Body of pancreas (tissue), 4 donors: Measurements from ENCODE around the gene SERPINA5.
A peak's percentile ranks its signal among the peaks of the same experiment; 100 is the strongest.

Experiments
- CTCF ChIP-seq, 7 experiments: fragments of 450-650 bp in 4 of 7; fragments of 200-600 bp in 3 of 7; sonication (generic) in 3 of 7; IDR thresholded peaks; one replicate each; pipeline ENCODE4 v1.5.1; 2016 to 2019; ENCODE audit warnings: antibody characterized with exemption in 7 of 7
- POLR2A ChIP-seq, 3 donors: fragments of 450-650 bp; IDR thresholded peaks; one replicate each; pipeline ENCODE4 v1.6.1; 2016; ENCODE audit warnings: antibody characterized with exemption in 3 of 3, mild to moderate bottlenecking in 2 of 3

DNA sequence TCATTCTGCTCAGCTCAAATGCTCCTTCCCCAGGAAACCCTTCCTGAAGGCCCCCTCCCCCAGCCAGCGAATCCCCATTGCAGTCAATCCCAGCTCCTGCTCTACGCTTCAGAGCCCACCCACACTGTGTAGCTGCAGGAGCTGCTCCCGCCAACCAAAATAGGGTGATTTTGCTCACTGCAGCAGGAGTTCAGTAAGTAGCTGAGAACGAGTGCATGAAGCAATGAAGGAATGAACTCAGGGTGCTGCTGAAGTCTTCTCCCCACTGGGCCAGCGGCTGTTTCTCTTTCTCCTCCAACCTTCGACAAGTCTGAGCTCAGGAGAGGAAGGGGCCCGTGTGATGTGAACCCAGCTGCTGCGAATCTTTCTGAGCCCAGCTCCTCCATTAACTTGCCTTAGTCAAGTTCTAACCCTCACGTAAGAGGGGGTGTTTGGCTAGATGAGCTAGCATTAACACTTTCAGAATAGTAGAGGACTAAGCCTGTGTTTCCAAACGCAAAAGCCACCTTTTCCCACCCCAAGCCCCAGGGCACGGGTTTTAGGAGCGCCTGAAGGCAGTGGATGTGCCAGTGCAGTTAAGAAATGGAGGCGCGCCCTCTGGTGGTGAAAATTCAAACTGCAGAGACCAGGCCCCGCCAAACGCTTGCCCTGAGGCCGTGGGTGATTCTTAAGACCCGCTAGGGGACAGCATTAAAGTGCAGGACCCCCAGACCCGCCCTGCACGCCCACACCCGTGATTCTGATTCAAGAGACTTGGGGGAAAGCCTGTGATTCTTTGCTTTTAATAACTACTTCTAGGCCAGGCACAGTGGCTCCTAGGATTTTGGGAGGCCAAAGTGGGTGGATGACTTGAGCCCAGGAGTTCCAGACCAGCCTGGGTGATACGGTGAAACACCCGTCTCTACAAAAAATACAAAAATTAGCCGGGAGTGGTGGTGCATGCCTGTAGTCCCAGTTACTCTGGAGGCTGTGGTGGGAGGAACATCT lies 31.9 kb upstream of the SERPINA5 start:
- TF ChIP-seq POLR2A (IDR thresholded peaks at IDR 0.05): no peak
- TF ChIP-seq CTCF (IDR thresholded peaks at IDR 0.05): peak; percentile 69 to 93 (median 73)
